ENCODE data around the gene SRGAP3. TPM values are rescaled to one million over a fixed set of nuclear protein-coding genes. Genes with fewer than 3 reads are reported as not detected.

SRGAP3 gene
- total RNA-seq, 2 donors from 2014 or later: 10.9 to 11.4 TPM

DNA sequence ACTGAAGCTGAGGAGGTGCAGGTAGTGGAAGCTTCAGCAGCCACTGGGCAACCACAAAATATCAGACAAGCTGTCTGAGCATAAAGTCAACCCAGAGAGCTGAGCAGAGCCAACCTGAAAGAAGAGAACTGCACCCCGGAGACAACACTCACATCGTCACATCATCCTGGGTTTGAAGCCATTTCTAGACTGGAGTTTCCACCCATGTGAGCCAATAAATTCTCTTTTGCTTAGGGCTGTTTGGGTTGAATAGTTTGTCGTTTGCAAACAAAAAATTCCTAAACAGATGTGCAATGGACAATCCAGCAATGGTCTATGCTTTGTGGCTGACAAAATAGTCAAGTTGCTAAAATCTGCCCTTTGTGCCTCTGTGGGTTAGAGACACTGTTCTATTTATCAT lies 270.9 kb downstream of the SRGAP3 start:
- 25 to 74% methylated on average over 3 of the region's 3 CpGs for WGBS, 2 donors
- intact Hi-C loops (cut with DNase I): loop anchor here (5.0 kb wide), 1 partner anchor 94 kb away; no protein-coding TSS in a partner anchor
- no peaks in the 10 kb centered on the region for H3K36me3 ChIP-seq (replicated peaks in 1 of 2; ENCODE audit: insufficient read depth in 1 of 2, low read depth in 2 of 2)
- ATAC-seq: no peak
- no peak for TF ChIP-seq POLR2A (IDR thresholded peaks at IDR 0.05)
- TF ChIP-seq, protein P1, sequence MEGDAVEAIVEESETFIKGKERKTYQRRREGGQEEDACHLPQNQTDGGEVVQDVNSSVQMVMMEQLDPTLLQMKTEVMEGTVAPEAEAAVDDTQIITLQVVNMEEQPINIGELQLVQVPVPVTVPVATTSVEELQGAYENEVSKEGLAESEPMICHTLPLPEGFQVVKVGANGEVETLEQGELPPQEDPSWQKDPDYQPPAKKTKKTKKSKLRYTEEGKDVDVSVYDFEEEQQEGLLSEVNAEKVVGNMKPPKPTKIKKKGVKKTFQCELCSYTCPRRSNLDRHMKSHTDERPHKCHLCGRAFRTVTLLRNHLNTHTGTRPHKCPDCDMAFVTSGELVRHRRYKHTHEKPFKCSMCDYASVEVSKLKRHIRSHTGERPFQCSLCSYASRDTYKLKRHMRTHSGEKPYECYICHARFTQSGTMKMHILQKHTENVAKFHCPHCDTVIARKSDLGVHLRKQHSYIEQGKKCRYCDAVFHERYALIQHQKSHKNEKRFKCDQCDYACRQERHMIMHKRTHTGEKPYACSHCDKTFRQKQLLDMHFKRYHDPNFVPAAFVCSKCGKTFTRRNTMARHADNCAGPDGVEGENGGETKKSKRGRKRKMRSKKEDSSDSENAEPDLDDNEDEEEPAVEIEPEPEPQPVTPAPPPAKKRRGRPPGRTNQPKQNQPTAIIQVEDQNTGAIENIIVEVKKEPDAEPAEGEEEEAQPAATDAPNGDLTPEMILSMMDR (IDR thresholded peaks at IDR 0.05): no peak
- no peak overlapping the region for H3K4me3 ChIP-seq
- H3K4me1 ChIP-seq: no peaks in the 10 kb centered on the region
- DNase-seq: no peak
- H3K27me3 ChIP-seq: no peaks in the 10 kb centered on the region
- H3K27ac ChIP-seq: no peak overlapping the region
- H3K9me3 ChIP-seq: peaks cover 0 to 10% (median 0%) of the 10 kb centered on the region in 3 donors

- no peak for TF ChIP-seq POLR2A (IDR thresholded peaks at IDR 0.05)
- TF ChIP-seq, protein P1 (IDR thresholded peaks at IDR 0.05): no peak
- intact Hi-C loops (cut with DNase I): loop anchor here (5.0 kb wide), 1 partner anchor 96 kb away; no protein-coding TSS in a partner anchor
- no peak for DNase-seq
Observed at GRCh38 chr3:8976540-8977182, 272.8 kb downstream of the SRGAP3 start.

DNA sequence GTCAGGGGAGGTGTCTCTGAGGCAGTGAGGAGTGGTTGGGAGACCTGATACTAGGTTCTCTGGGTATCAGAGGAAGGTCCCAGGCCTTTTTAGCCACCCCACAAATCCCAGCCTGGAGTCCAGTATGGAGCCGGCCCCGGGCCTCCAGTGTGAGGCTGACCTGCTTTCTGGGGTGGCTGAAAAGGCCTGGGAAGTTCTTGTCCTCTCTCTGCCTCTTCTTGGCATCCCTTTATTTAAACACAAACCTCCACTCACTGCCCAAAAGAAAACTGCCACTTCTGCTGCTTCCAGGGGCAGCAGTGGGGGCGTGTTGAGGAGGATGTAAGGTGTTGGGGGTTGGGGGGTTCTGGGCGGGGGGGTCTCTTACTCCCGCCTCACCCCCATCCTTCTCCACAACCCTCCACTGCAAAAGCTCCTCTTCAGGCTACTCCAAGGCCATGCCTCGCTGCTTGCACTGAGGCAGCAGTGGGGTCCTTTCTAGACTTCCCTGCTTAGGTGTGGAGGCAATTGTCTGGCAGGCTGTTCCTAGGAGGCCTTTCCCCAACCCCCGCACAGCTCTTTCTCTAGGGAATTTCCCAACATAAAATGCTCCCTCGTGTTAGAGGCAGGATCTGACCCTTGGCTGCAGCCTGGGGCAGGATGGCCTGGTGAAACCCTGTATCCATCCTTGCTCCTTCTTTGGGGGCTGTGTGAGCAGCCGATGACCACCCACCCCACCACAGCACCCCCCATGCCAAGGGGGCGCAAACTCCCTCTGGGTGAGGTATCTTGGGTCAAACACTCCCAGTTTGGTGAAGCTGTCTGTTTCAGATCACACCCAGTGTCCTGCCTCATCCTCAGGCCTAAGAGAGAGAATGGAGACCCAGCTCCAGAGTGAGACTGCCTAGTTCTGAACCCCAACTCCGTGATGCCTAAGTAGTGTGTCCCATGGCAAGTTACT lies 274.1 kb downstream of the SRGAP3 start:
- intact Hi-C loops (cut with DNase I): loop anchor here (5.0 kb wide), 1 partner anchor 97 kb away; no protein-coding TSS in a partner anchor
- TF ChIP-seq, protein P1 (IDR thresholded peaks at IDR 0.05): no peak
- no peak for TF ChIP-seq POLR2A (IDR thresholded peaks at IDR 0.05)
- WGBS, 2 donors: 54 to 55% methylated on average over 10 to 11 of the region's 11 CpGs
- ATAC-seq (no peak), DNase-seq (no peak)
- Histone ChIP-seq H3K27ac (no peak overlapping the region), H3K4me3 (no peak overlapping the region), H3K27me3 (no peaks in the 10 kb centered on the region), H3K36me3 (replicated peaks in 1 of 2; ENCODE audit: insufficient read depth in 1 of 2, low read depth in 2 of 2) (no peaks in the 10 kb centered on the region), H3K9me3 (peaks cover 0 to 10% (median 0%) of the 10 kb centered on the region in 3 donors), H3K4me1 (no peaks in the 10 kb centered on the region)

More at GRCh38 chr3:8976540-8977182, 272.8 kb downstream of the SRGAP3 start:
- no peaks in the 10 kb centered on the region for H3K27me3 ChIP-seq
- ATAC-seq: no peak
- 32 to 58% methylated on average over 4 to 6 of the region's 6 CpGs for WGBS, 2 donors
- H3K9me3 ChIP-seq: peaks cover 0 to 10% (median 0%) of the 10 kb centered on the region in 3 donors
- H3K4me3 ChIP-seq: no peak overlapping the region
- H3K27ac ChIP-seq: no peak overlapping the region
- H3K4me1 ChIP-seq: no peaks in the 10 kb centered on the region
- no peaks in the 10 kb centered on the region for H3K36me3 ChIP-seq (replicated peaks in 1 of 2; ENCODE audit: insufficient read depth in 1 of 2, low read depth in 2 of 2)

DNA sequence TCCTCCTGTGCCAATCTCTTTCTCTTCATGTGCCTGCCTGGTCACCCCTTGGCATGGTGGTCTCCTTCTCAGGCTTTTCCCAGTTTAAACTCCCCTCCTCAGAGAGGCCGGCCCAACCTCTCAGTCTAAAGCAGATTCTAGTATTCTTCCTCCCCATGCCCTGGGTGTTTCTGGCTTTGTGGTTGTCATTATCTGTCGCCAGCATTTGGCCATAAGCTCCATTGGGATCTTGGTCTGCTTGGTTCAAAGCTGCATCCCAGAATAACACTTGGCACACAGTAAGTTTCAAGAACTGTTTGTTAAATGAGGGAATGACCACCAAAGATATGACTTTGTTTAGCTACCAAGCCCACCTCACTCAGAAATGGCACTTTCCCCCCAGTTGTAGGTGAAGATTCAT lies 275.0 kb downstream of the SRGAP3 start:
- WGBS, 2 donors: 82% methylated on average over 2 of the region's 2 CpGs
- Histone ChIP-seq H3K9me3 (peaks cover 0 to 7% (median 0%) of the 10 kb centered on the region in 3 donors), H3K4me3 (no peak overlapping the region), H3K36me3 (replicated peaks in 1 of 2; ENCODE audit: insufficient read depth in 1 of 2, low read depth in 2 of 2) (no peaks in the 10 kb centered on the region), H3K27ac (no peak overlapping the region), H3K27me3 (no peaks in the 10 kb centered on the region), H3K4me1 (no peaks in the 10 kb centered on the region)
- intact Hi-C loops (cut with DNase I): loop anchor here (5.0 kb wide), 1 partner anchor 328 kb away; no protein-coding TSS in a partner anchor
- ATAC-seq (no peak), DNase-seq (no peak)
- no peak for TF ChIP-seq POLR2A (IDR thresholded peaks at IDR 0.05)

- Histone ChIP-seq H3K4me3 (no peak overlapping the region), H3K36me3 (replicated peaks in 1 of 2; ENCODE audit: insufficient read depth in 1 of 2, low read depth in 2 of 2) (no peaks in the 10 kb centered on the region), H3K27ac (no peak overlapping the region), H3K27me3 (no peaks in the 10 kb centered on the region), H3K9me3 (no peaks in the 10 kb centered on the region), H3K4me1 (no peaks in the 10 kb centered on the region)
- ATAC-seq: no peak
- WGBS, 2 donors: 88 to 91% methylated on average over 2 of the region's 2 CpGs
- intact Hi-C loops (cut with DNase I): loop anchor here (5.0 kb wide), 1 partner anchor 330 kb away; no protein-coding TSS in a partner anchor
- no peak for DNase-seq
- TF ChIP-seq, protein P1 (IDR thresholded peaks at IDR 0.05): no peak
- TF ChIP-seq POLR2A (IDR thresholded peaks at IDR 0.05): no peak
Observed at GRCh38 chr3:8972639-8973038, 276.8 kb downstream of the SRGAP3 start.

Measured in body of pancreas (tissue), 4 donors.